Measurements from ENCODE around the gene CAPN5.

DNA sequence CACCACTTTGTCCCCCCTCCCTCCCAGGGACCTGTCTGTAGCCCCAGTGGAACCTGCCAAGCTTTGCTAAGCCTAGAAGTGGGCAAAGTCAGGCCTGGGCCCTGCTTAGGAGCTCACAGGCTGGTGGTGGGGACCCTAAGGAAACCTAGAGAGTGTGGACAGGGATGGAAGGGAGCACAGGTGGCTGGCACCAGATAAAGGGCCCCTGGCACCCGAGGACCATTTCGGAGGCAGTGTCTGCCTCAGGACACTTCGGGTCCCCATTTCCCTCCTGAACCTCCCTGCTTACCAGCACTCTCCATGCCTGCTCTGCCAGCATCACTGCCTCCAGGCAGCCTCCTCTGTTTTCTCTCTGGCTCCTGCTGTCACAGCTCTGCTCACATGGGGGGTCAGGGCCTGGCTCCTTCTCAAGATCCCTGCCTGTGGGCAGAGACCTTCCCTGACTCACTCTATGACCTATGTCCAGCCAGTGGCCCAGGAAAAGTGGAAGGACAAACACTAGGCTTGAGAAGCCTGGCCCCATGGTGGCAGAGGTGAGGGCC, 22.3 kb downstream of the CAPN5 start:
- TF ChIP-seq, protein P1, sequence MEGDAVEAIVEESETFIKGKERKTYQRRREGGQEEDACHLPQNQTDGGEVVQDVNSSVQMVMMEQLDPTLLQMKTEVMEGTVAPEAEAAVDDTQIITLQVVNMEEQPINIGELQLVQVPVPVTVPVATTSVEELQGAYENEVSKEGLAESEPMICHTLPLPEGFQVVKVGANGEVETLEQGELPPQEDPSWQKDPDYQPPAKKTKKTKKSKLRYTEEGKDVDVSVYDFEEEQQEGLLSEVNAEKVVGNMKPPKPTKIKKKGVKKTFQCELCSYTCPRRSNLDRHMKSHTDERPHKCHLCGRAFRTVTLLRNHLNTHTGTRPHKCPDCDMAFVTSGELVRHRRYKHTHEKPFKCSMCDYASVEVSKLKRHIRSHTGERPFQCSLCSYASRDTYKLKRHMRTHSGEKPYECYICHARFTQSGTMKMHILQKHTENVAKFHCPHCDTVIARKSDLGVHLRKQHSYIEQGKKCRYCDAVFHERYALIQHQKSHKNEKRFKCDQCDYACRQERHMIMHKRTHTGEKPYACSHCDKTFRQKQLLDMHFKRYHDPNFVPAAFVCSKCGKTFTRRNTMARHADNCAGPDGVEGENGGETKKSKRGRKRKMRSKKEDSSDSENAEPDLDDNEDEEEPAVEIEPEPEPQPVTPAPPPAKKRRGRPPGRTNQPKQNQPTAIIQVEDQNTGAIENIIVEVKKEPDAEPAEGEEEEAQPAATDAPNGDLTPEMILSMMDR (IDR thresholded peaks at IDR 0.05) = no peak
- no peak for TF ChIP-seq EP300 (IDR thresholded peaks at IDR 0.05)
- no peak for TF ChIP-seq POLR2A (IDR thresholded peaks at IDR 0.05; ENCODE audit: low read depth)
